HepG2 (cell line): ENCODE data around the gene GOLPH3.

Experiments
- ATF2 ChIP-seq: sonication (generic); formaldehyde crosslinking; IDR thresholded peaks from 2 replicates; pipeline ENCODE4 v1.4.0; 2020; ENCODE audit warnings: missing genetic modification reagents
- EED ChIP-seq: sonication (generic); formaldehyde crosslinking; IDR thresholded peaks from 2 replicates; pipeline ENCODE4 v1.5.0; 2020; ENCODE audit warnings: mild to moderate bottlenecking, missing genetic modification reagents
- FOXJ3 ChIP-seq: sonication (generic); formaldehyde crosslinking; IDR thresholded peaks from 2 replicates; pipeline ENCODE4 v1.4.0; 2020; ENCODE audit warnings: missing genetic modification reagents, mild to moderate bottlenecking, borderline replicate concordance
- POLR2A ChIP-seq, 2 experiments: IDR thresholded peaks; 2 replicates each; pipeline ENCODE4 v1.6.1; 2011; ENCODE audit warnings: low read depth in 2 of 2, low read length in 2 of 2, mild to moderate bottlenecking in 1 of 2, moderate library complexity in 1 of 2; ENCODE audit not compliant: insufficient read depth in 1 of 2
- POLR2AphosphoS5 ChIP-seq: IDR thresholded peaks from 2 replicates; pipeline ENCODE4 v1.6.1; 2012; ENCODE audit warnings: low read depth, low read length
- TAF1 ChIP-seq: sonication (generic); formaldehyde crosslinking; IDR thresholded peaks from 2 replicates; pipeline ENCODE4 v1.4.0; 2020; ENCODE audit warnings: missing genetic modification reagents
- TBL1XR1 ChIP-seq: fragments of 150-350 bp; IDR thresholded peaks from 2 replicates; pipeline ENCODE4 v1.6.1; 2014; ENCODE audit warnings: borderline replicate concordance, low read length; ENCODE audit not compliant: partially characterized antibody
- TOE1 ChIP-seq: sonication (generic); formaldehyde crosslinking; IDR thresholded peaks from 2 replicates; pipeline ENCODE4 v1.4.0; 2020; ENCODE audit warnings: mild to moderate bottlenecking, missing genetic modification reagents
- ZHX2 ChIP-seq, 2 experiments: sonication (generic) in 1 of 2; formaldehyde crosslinking in 1 of 2; IDR thresholded peaks; 2 replicates each; pipeline versions ENCODE4 v1.6.1 to v1.9.0; 2014 to 2022; ENCODE audit warnings: antibody characterized with exemption in 1 of 2, borderline replicate concordance in 1 of 2, inconsistent platforms in 1 of 2, low read depth in 1 of 2, missing genetic modification reagents in 1 of 2
- ZNF350 ChIP-seq: sonication (generic); formaldehyde crosslinking; IDR thresholded peaks from 2 replicates; pipeline ENCODE4 v1.4.0; 2020; ENCODE audit warnings: mild to moderate bottlenecking, low read depth, missing genetic modification reagents, borderline replicate concordance
- ZNF501 ChIP-seq: sonication (generic); formaldehyde crosslinking; IDR thresholded peaks from 2 replicates; pipeline ENCODE4 v1.5.1; 2020; ENCODE audit warnings: mild to moderate bottlenecking, moderate library complexity, missing genetic modification reagents
- ZNF549 ChIP-seq: sonication (generic); formaldehyde crosslinking; IDR thresholded peaks from 2 replicates; pipeline ENCODE4 v1.5.0; 2020; ENCODE audit warnings: missing genetic modification reagents

- TF ChIP-seq ZHX2 (IDR thresholded peaks at IDR 0.05; ENCODE audit: low read depth) (no peak), ZHX2 (CRISPR knock-in tag; IDR thresholded peaks at IDR 0.05; ENCODE audit: borderline replicate concordance) (no peak), ZNF350 (CRISPR knock-in tag) (no peak), POLR2AphosphoS5 (no peak), FOXJ3 (no peak), POLR2A (IDR thresholded peaks at IDR 0.05; ENCODE audit: insufficient read depth in 1 of 2, low read depth in 2 of 2, low read length in 2 of 2) (no peak), ZNF549 (no peak), EED (CRISPR knock-in tag) (no peak), ATF2 (no peak), TBL1XR1 (no peak), TOE1 (CRISPR knock-in tag) (no peak), TAF1 (CRISPR knock-in tag) (no peak), ZNF501 (CRISPR knock-in tag) (no peak)
Observed at GRCh38 chr5:32197032-32197431, 22.9 kb upstream of the GOLPH3 start.
